ENCODE measurements around the gene CTSL.

CTSL gene

GRCh38 chr9:87725900-87726709 lies at the start of gene CTSL:
Gene CTSL, plus strand, starts transcription at chr9:87726119. Its CDS starts 1,485 bp downstream, at chr9:87727604.
- peak; percentile 12 to 39 for DNase-seq (ENCODE audit: low read depth in 2 of 2)

GRCh38 chr9:87676976-87677775 lies 48.7 kb upstream of the CTSL start:
- DNase-seq (ENCODE audit: low read depth in 2 of 2) = no peak

- no peak for DNase-seq (ENCODE audit: low read depth in 2 of 2)
These were observed 47.9 kb upstream of the CTSL start for GRCh38 chr9:87677776-87678587.

- peak in 1 of 2 donors; percentile 12 for DNase-seq (ENCODE audit: low read depth in 2 of 2)
These were observed 47.1 kb upstream of the CTSL start for GRCh38 chr9:87678650-87679355.

- no peak for DNase-seq (ENCODE audit: low read depth in 2 of 2)
These were observed 44.5 kb upstream of the CTSL start for GRCh38 chr9:87681271-87682061.

- no peak for DNase-seq (ENCODE audit: low read depth in 2 of 2)
These were observed 43.8 kb upstream of the CTSL start for GRCh38 chr9:87682085-87682484.

- DNase-seq (ENCODE audit: low read depth in 2 of 2) = no peak
These were observed 43.3 kb upstream of the CTSL start for GRCh38 chr9:87682618-87683017.

GRCh38 chr9:87683751-87684626 lies 41.9 kb upstream of the CTSL start:
- no peak for DNase-seq (ENCODE audit: low read depth in 2 of 2)

GRCh38 chr9:87684627-87685219 lies 41.2 kb upstream of the CTSL start:
- no peak for DNase-seq (ENCODE audit: low read depth in 2 of 2)

GRCh38 chr9:87685441-87685840 lies 40.5 kb upstream of the CTSL start:
- DNase-seq (ENCODE audit: low read depth in 2 of 2) = no peak

GRCh38 chr9:87685871-87686519 lies 39.9 kb upstream of the CTSL start:
- no peak for DNase-seq (ENCODE audit: low read depth in 2 of 2)

- no peak for DNase-seq (ENCODE audit: low read depth in 2 of 2)
These were observed 39.3 kb upstream of the CTSL start for GRCh38 chr9:87686520-87687090.

GRCh38 chr9:87687207-87687606 lies 38.7 kb upstream of the CTSL start:
- DNase-seq (ENCODE audit: low read depth in 2 of 2) = no peak

- DNase-seq (ENCODE audit: low read depth in 2 of 2) = no peak
These were observed 31.6 kb upstream of the CTSL start for GRCh38 chr9:87694236-87694755.

- DNase-seq (ENCODE audit: low read depth in 2 of 2) = no peak
These were observed 30.4 kb upstream of the CTSL start for GRCh38 chr9:87695523-87695922.

- no peak for DNase-seq (ENCODE audit: low read depth in 2 of 2)
These were observed 29.3 kb upstream of the CTSL start for GRCh38 chr9:87696641-87697040.

- no peak for DNase-seq (ENCODE audit: low read depth in 2 of 2)
These were observed 27.7 kb upstream of the CTSL start for GRCh38 chr9:87698069-87698809.
